ENCODE results near the gene P2RY1. TPM values are rescaled to one million over a fixed set of nuclear protein-coding genes. Genes with fewer than 3 reads are reported as not detected.

Gene P2RY1
- 1 to 10 TPM; 3.2 to 6.7 (median 5.7) TPM for polyA plus RNA-seq (ENCODE audit: insufficient read length in 10 of 10)
- long read RNA-seq, donor 1, full-length matches to known transcripts, result 6 of 6 reads
- long read RNA-seq, donor 1, partial matches to known transcripts, result 0 of 6 reads
- long read RNA-seq, donor 1, other reads (novel, unspliced or antisense), result 0 of 6 reads
- long read RNA-seq, donor 2, full-length matches to known transcripts, result 9 of 9 reads
- long read RNA-seq, donor 2, partial matches to known transcripts, result 0 of 9 reads
- long read RNA-seq, donor 2, other reads (novel, unspliced or antisense), result 0 of 9 reads
- long read RNA-seq, donor 3, result 0 reads
- long read RNA-seq, donor 4, full-length matches to known transcripts, result 6 of 6 reads
- long read RNA-seq, donor 4, partial matches to known transcripts, result 0 of 6 reads
- long read RNA-seq, donor 4, other reads (novel, unspliced or antisense), result 0 of 6 reads
- long read RNA-seq, donor 5, full-length matches to known transcripts, result 10 of 10 reads
- long read RNA-seq, donor 5, partial matches to known transcripts, result 0 of 10 reads
- long read RNA-seq, donor 5, other reads (novel, unspliced or antisense), result 0 of 10 reads
- long read RNA-seq, donor 6, full-length matches to known transcripts, result 14 of 14 reads
- long read RNA-seq, donor 6, partial matches to known transcripts, result 0 of 14 reads
- long read RNA-seq, donor 6, other reads (novel, unspliced or antisense), result 0 of 14 reads
- long read RNA-seq, donor 7, full-length matches to known transcripts, result 14 of 14 reads
- long read RNA-seq, donor 7, partial matches to known transcripts, result 0 of 14 reads
- long read RNA-seq, donor 7, other reads (novel, unspliced or antisense), result 0 of 14 reads
- long read RNA-seq, donor 8, full-length matches to known transcripts, result 14 of 14 reads
- long read RNA-seq, donor 8, partial matches to known transcripts, result 0 of 14 reads
- long read RNA-seq, donor 8, other reads (novel, unspliced or antisense), result 0 of 14 reads
- long read RNA-seq, donor 9, full-length matches to known transcripts, result 1 of 1 reads
- long read RNA-seq, donor 9, partial matches to known transcripts, result 0 of 1 reads
- long read RNA-seq, donor 9, other reads (novel, unspliced or antisense), result 0 of 1 reads

DNA sequence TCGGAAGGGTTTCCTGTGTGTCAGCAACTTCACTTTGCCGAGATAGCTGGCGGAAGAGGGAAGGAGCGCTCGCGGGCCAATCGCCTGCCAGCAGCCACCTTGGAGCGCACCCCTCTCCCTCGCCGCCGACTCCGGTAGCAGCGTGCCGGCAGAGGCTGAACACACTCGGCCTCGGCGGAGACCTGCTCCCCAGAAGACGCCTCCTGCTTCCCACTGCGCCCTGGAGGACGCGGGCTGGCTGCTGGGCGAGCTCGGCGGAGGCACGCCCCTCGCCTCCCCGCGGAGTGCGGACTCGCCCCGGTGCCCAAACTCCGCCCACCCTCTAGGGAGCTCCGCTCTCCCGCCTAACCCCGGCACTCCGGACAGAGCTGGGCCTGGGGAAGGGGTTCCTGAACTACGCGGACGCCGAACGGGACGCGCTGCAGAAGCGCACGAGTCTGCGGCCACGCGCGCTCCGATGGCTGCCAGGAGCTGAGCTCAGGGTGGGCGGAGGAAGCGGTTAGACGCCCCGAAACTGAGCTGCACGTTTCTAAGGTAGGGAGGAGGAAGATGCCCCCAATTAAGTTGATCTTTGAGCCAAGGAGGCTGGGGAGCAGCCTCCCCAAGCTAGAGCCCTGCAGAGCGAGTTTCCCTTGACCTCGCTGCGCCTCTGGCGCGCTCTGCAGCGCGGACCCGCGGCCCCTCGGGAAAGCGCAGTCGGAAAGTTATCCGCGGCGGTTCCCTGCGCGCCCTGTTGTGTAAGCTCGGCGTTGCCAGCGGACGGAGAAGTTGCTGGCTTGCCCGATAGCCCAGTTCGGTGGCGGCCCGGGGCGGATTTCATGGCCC, at the start of gene P2RY1:
Gene P2RY1, plus strand, starts transcription at position 356 of the 825 bp plus-strand sequence. CDS start 652 bp downstream, outside the sequence.
- peak; percentile 42 to 90 (median 69) for DNase-seq

- DNase-seq, result no peak
These were observed 47.8 kb upstream of the P2RY1 start for GRCh38 chr3:152786977-152787681.

DNA sequence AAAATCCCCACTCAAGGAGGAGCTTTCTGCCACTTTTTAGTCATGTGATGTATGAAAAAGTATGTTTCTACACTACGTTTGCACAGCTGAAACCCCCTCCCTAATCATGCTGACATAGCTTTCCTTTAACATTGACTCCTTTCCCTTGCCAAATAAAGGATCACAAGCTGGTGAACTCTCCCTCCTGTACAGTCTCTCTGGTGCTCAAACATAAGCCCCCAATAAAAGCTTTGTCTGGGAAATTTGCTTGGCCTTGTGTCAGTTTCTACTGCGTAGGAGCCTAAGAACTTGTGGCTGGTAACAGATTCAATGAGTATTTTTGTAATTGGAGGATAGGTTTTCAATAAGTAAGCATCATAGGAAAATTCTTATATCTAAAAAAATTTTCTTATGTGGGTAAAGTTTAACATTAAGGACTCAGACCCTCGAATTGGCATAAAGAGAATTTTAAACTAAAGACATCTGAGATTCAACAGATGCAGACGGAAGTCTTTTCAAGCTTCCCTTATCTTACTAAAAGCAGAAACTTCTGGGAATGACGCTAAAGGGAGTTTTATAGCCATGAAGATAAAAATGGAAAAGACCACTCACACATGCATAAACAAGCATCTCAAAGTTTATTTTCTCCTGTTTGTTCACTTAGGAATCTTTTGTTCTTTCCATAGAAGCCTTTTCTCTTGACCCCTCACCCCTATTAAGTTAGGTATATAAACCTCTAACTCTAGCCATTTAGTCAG, 44.1 kb upstream of the P2RY1 start:
- DNase-seq, result no peak

GRCh38 chr3:152793969-152794368, 41.0 kb upstream of the P2RY1 start:
- no peak for DNase-seq

- no peak for DNase-seq
These were observed 37.0 kb upstream of the P2RY1 start for GRCh38 chr3:152797751-152798432.

GRCh38 chr3:152811974-152812760, 22.8 kb upstream of the P2RY1 start:
- no peak for DNase-seq

DNA sequence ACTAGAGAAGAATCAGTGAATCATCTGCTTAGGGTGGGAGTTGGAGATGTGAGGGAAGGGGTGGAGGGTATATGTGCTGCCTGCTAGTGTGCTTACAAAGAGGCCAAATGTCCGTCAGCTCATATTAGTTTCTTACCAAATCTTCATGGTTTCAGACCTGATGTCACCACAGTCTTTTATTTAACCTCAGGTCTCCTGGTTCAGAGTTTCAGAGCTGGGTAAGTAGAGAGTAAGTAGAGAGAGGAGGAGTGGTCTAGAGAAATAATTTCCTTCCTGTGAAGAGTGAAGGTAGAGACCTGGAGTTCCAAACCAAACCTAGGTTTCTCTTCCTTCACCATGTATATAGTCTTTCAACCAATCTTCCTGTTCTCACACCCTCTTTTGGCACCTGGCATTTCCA, 17.5 kb upstream of the P2RY1 start:
- DNase-seq, result no peak

DNA sequence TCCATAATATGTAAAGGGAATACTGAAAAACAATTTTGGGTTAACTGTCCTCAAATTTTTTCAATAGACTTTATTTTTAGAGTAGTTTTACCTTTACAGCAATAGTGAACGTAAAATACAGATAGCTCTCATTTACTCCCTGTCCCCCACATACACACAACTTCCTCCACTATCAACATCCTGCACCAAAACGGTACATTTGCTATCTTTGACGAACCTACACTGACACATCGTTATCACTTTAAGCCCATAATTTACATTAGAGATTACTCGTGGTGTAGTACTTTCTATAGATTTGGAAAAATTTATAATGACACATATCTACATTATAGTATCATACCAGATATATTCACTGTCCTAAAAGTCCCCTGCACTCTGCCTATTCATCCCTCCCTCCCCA, 16.9 kb upstream of the P2RY1 start:
- no peak for DNase-seq

DNA sequence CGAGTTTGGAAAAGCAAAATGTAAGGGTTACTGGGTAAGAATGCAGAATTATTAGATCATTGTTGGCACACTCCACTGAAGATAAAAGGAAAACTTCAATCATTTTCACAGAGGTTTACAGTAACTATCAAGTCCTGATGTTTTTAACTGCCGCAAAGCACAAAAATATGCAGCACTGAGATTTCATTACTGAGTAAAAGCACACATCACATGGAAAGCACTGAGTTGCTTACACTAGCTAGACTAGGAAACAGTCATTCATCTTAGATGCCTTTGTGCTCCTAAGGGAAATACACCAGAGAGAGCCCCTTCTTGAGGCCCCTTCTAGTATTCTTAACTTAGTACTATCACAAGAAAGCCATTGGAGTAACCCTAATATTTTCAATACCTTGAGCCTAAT, 11.8 kb upstream of the P2RY1 start:
- no peak for DNase-seq

- no peak for DNase-seq
These were observed 11.2 kb upstream of the P2RY1 start for GRCh38 chr3:152823781-152824180.

GRCh38 chr3:152825566-152825965, 9.4 kb upstream of the P2RY1 start:
- no peak for DNase-seq

- DNase-seq, result no peak
These were observed 8.5 kb upstream of the P2RY1 start for GRCh38 chr3:152826476-152826875.

- no peak for DNase-seq
These were observed 7.6 kb upstream of the P2RY1 start for GRCh38 chr3:152827313-152827712.

DNA sequence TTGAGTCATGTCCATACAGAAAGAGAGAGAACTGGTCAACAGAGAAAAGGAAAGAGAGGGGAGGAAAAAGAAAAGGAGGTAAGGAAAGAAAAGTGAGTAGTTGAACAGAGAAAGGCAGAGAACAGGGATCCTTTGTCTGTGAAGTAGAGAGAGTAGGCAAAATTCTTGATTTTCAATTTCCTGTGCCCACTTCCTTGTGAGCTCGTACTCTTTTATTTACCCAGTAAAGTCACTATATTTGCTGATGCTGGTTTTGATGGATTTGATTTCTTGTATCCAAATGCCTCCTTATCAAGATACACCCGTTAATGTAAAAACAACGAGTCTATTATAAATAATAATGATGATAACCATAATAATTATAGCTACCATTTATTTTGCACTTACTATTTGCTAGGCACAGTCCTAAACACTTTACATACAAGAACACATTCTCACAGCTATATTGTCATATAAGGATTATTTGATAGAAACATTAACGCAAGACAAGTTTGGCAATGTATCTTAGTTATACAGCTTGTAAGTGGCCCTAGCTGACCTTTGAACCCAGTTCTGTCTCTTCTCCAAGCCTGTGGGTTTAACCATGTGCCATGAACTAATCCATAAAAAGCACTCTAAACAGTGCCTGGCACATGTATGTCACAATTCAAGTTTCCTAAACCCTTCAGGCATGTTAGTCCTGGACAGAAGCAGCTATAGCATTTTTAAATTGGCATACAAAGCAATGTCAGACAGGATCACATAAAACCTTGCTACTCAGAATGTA, 6.7 kb upstream of the P2RY1 start:
- DNase-seq, result no peak

- DNase-seq, result no peak
These were observed 4.7 kb upstream of the P2RY1 start for GRCh38 chr3:152830245-152830644.

- no peak for DNase-seq
These were observed 2.9 kb upstream of the P2RY1 start for GRCh38 chr3:152832046-152832445.

DNA sequence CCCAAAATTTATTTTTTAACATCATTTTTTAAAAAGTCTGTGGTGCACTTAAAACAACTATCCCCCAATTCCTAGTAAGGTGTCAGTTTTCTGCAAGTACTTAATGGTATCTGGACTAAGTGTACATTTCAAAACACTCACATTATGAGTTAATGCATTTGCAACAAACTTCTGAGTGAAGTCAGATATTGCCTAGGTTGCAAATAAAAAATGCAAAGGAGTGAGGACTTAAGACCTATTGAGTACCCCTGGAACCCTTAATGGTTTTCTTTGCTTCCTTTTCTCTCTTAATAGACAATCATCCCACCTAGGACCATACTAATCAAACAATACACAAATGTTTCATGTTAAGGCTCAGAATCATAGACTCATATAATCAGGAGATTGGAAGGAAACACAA, 1.8 kb upstream of the P2RY1 start:
- no peak for DNase-seq

Measured in muscle of back (tissue), 13 donors.